Testis (tissue), 3 donors: ENCODE measurements around the gene CD164. TPM values are rescaled to one million over a fixed set of nuclear protein-coding genes. Genes with fewer than 3 reads are reported as not detected.

ENCODE experiments used
- DNase-seq: peaks from one replicate; pipeline ENCODE4 v3.0.0-alpha.2; 2019
- H3K27ac ChIP-seq, 2 donors: fragments of 200-600 bp; sonication (generic); one replicate each; pipeline ENCODE4 v1.5.1; 2019
- H3K27me3 ChIP-seq: fragments of 200-600 bp; sonication (generic); one replicate; pipeline ENCODE4 v1.5.1; 2019
- H3K36me3 ChIP-seq: fragments of 200-600 bp; sonication (generic); one replicate; pipeline ENCODE4 v1.5.1; 2017; ENCODE audit warnings: low read depth; ENCODE audit errors: missing control alignments
- H3K4me1 ChIP-seq: fragments of 200-600 bp; sonication (generic); one replicate; pipeline ENCODE4 v1.5.1; 2019
- H3K4me3 ChIP-seq, 2 donors: fragments of 200-600 bp; sonication (generic); one replicate each; pipeline ENCODE4 v1.5.1; 2017 to 2019
- H3K9me3 ChIP-seq: fragments of 200-600 bp; sonication (generic); one replicate; pipeline ENCODE4 v1.5.1; 2017
- CTCF ChIP-seq, 3 experiments: fragments of 450-650 bp in 2 of 3; fragments of 200-600 bp in 1 of 3; sonication (generic) in 1 of 3; IDR thresholded peaks; one replicate each; pipeline ENCODE4 v1.5.1; 2016 to 2019; ENCODE audit warnings: antibody characterized with exemption in 3 of 3, mild to moderate bottlenecking in 2 of 3, moderate library complexity in 1 of 3
- POLR2A ChIP-seq: fragments of 450-650 bp; IDR thresholded peaks from one replicate; pipeline ENCODE4 v1.6.1; 2017; ENCODE audit warnings: antibody characterized with exemption, mild to moderate bottlenecking, moderate library complexity
- WGBS, 2 donors: methylation state at CpG; one replicate each; pipeline ENCODE4 v1.1.5; 2018; 5-methylcytosine and 5-hydroxymethylcytosine counted together
- intact Hi-C: fragments of 100-400 bp; cut with DNase I; formaldehyde crosslinking; loops from one replicate; pipeline ENCODE4 v1.15.1; 2023; ENCODE audit warnings: low total_unique reads
- polyA plus RNA-seq: library from polyadenylated mRNA; stranded (reverse); fragments of 350-450 nt; fragmentation: Illumina TruSeq; extraction: RNeasy Lipid Tissue Mini Kit (QIAGEN cat#74804); gene quantifications from one replicate; pipeline ENCODE4 v1.2.3, GENCODE V29; 2014; ENCODE audit warnings: low read depth, low replicate concordance; ENCODE audit not compliant: insufficient read depth
- total RNA-seq, 2 donors: library from RNA; depleted of rRNA; stranded (reverse); fragments of >200 nt; gene quantifications; one replicate each; pipeline ENCODE4 v1.2.3, GENCODE V29; 2016

The CD164 gene
- total and polyA plus RNA-seq, 3 donors from 2014 or later: 209 to 232 (median 219) TPM

DNA sequence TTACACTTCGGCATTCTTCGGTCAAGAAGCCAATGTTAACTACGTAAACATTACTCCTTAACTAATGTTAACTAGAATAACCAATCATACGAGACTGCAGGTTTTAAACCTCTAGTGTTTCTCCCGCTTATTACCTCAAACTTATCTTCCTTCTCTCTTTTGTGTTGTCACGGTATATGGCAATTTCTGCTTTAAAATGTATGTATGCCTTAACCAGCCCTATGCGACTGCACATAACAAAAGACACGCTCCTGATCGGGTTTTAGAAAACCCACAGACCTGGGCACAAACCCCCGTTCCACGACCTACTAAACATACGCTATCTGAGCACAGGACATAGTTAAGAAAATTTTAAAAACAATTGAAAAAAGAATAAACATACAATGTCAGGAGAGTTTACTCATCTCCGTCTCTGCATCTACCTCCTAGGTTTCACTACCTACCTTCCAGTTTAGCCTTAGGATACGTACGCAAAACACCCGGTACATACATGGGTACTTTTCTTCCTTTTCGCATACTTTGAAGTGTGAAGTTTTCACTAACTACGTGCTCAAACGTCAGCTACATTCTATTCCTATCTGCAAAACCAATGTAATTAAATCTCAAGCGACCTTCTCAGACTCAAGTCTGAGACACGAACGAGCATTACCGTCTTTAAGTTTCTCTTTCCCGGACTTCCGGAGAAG is 1.1 kb downstream of the CD164 start:
- H3K4me1 ChIP-seq: peaks cover 30% of the 10 kb centered on the region
- no peaks in the 10 kb centered on the region for H3K36me3 ChIP-seq
- peak overlapping the region; percentile 99 to 100 for H3K27ac ChIP-seq
- peak overlapping the region; percentile 98 to 99 for H3K4me3 ChIP-seq
- TF ChIP-seq CTCF (IDR thresholded peaks at IDR 0.05): no peak
- no peak for TF ChIP-seq POLR2A
- DNase-seq: no peak
- no peaks in the 10 kb centered on the region for H3K27me3 ChIP-seq
- WGBS, 2 donors: 0% methylated on average over 25 of the region's 25 CpGs
- intact Hi-C loops: loop anchor here (10.0 kb wide), 1 partner anchor 196 kb away; no protein-coding TSS in a partner anchor
- no peaks in the 10 kb centered on the region for H3K9me3 ChIP-seq

GRCh38 chr6:109379711-109380110 is 2.6 kb downstream of the CD164 start:
- Histone ChIP-seq H3K36me3 (no peaks in the 10 kb centered on the region), H3K4me3 (peak overlapping the region; percentile 98 to 99), H3K9me3 (no peaks in the 10 kb centered on the region), H3K4me1 (peaks cover 28% of the 10 kb centered on the region), H3K27ac (peak overlapping the region in 1 of 2 donors; percentile 100), H3K27me3 (no peaks in the 10 kb centered on the region)
- intact Hi-C loops: loop anchor here (10.0 kb wide), 1 partner anchor 195 kb away; no protein-coding TSS in a partner anchor
- DNase-seq: no peak
- TF ChIP-seq POLR2A: no peak
- TF ChIP-seq CTCF (IDR thresholded peaks at IDR 0.05): no peak
- WGBS, 2 donors: 25 to 30% methylated on average over 2 of the region's 2 CpGs

- TF ChIP-seq CTCF (IDR thresholded peaks at IDR 0.05) (no peak), POLR2A (no peak)
- Histone ChIP-seq H3K27ac (no peak overlapping the region), H3K9me3 (no peaks in the 10 kb centered on the region), H3K4me3 (no peak overlapping the region), H3K36me3 (no peaks in the 10 kb centered on the region), H3K27me3 (no peaks in the 10 kb centered on the region), H3K4me1 (peaks cover 26% of the 10 kb centered on the region)
- no peak for DNase-seq
- WGBS, 2 donors: 72 to 86% methylated on average over 3 of the region's 3 CpGs
- intact Hi-C loops: no loop called here
Measured at GRCh38 chr6:109377717-109378116, 4.5 kb downstream of the CD164 start.

DNA sequence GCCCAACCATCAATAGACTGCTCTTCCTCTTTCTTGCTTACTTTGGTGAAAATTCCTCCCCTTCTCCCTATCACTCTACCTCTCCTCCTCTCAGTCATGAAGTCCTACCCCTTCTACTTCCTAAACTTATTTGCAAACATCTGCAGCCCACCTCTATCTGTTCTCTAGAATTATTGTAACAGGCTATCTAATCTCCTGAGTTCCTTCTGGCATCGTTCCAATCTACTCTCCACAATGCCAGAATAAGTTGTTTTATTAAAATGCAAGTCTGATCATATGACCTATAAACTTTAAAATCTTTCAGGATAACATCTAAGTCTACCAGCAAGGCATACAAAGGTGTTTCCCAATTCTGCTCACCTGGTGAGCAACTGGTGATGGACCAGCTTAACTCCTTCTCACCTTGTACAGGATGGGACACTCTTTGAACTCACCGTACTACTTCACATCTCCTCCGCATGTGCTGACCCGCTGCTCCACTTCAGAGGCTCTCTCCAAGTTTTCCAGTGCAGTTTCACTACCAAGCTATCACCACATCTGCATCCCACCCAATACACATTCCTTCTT is 7.9 kb downstream of the CD164 start:
- Histone ChIP-seq H3K27ac (no peak overlapping the region), H3K4me1 (peaks cover 25% of the 10 kb centered on the region), H3K36me3 (no peaks in the 10 kb centered on the region)

More for the DNA sequence above, 7.9 kb downstream of the CD164 start:
- H3K27me3 ChIP-seq: no peaks in the 10 kb centered on the region
- WGBS, 2 donors: 77 to 85% methylated on average over 4 of the region's 4 CpGs
- TF ChIP-seq CTCF (IDR thresholded peaks at IDR 0.05): no peak
- TF ChIP-seq POLR2A: no peak
- intact Hi-C loops: no loop called here
- no peak overlapping the region for H3K4me3 ChIP-seq
- no peak for DNase-seq
- H3K9me3 ChIP-seq: no peaks in the 10 kb centered on the region
